SK-N-SH (cell line): ENCODE data around the gene FBXL7. TPM values are rescaled to one million over a fixed set of nuclear protein-coding genes. Genes with fewer than 3 reads are reported as not detected.

Experiments
- CTCF ChIA-PET: fragments of 300-600, 350-600 bp; formaldehyde crosslinking; extraction: SDS; loops from one replicate; lab custom pipeline; 2021; lab: Yijun Ruan, JAX
- POLR2A ChIA-PET: fragments of 350-600 bp; sonication (Branson Sonifier 250); formaldehyde crosslinking; extraction: SDS; loops from one replicate; lab custom pipeline; 2020; ENCODE audit warnings: antibody characterized with exemption, inconsistent platforms; lab: Yijun Ruan, JAX
- DNase-seq: peaks from one replicate; pipeline ENCODE4 v3.0.0; 2012
- H2AFZ ChIP-seq: fragments of 200-600 bp; sonication (generic); 2 replicates; pipeline ENCODE4 v1.8.1; 2016; ENCODE audit warnings: antibody characterized with exemption, mild to moderate bottlenecking, low read depth
- H3F3A ChIP-seq: fragments of 200-600 bp; sonication (generic); replicated peaks from 2 replicates; pipeline ENCODE3; 2016; ENCODE audit warnings: antibody characterized with exemption, mild to moderate bottlenecking; ENCODE audit not compliant: insufficient read depth
- H3K27ac ChIP-seq, 2 experiments: fragments of 200-500 bp in 1 of 2; fragments of 200-600 bp in 1 of 2; sonication (Bioruptor generic) in 1 of 2; sonication (generic), shearing (Covaris generic) in 1 of 2; 2 replicates each; pipeline versions ENCODE4 v1.5.1 to v1.6.1; 2014 to 2016; ENCODE audit warnings: low read depth in 2 of 2, inconsistent platforms in 1 of 2, low read length in 1 of 2, mild to moderate bottlenecking in 1 of 2, mixed read lengths in 1 of 2
- H3K27me3 ChIP-seq: fragments of 200-600 bp; sonication (generic), shearing (Covaris generic); 2 replicates; pipeline ENCODE4 v1.6.1; 2016; ENCODE audit warnings: mixed run types; ENCODE audit not compliant: insufficient read depth
- H3K36me3 ChIP-seq, 2 experiments: fragments of 200-500 bp in 1 of 2; fragments of 200-600 bp in 1 of 2; sonication (Bioruptor generic) in 1 of 2; sonication (generic) in 1 of 2; replicated peaks in 1 of 2; 2 replicates each; pipeline versions ENCODE3 to v1.5.1; 2014 to 2016; ENCODE audit warnings: low read length in 1 of 2, mild to moderate bottlenecking in 1 of 2; ENCODE audit not compliant: insufficient read depth in 2 of 2, control insufficient read depth in 1 of 2
- H3K4me1 ChIP-seq, 2 experiments: fragments of 200-500 bp in 1 of 2; fragments of 200-600 bp in 1 of 2; sonication (Bioruptor generic) in 1 of 2; sonication (generic), shearing (Covaris generic) in 1 of 2; 2 replicates each; pipeline versions ENCODE4 v1.5.1 to v1.6.1; 2014 to 2016; ENCODE audit warnings: low read depth in 1 of 2, low read length in 1 of 2, mixed run types in 1 of 2; ENCODE audit not compliant: insufficient read depth in 2 of 2, control insufficient read depth in 1 of 2
- H3K4me2 ChIP-seq: fragments of 200-600 bp; sonication (generic), shearing (Covaris generic); 2 replicates; pipeline ENCODE4 v1.6.1; 2017; ENCODE audit warnings: mixed run types
- H3K4me3 ChIP-seq, 2 experiments: fragments of 200-500 bp in 1 of 2; fragments of 200-600 bp in 1 of 2; sonication (Bioruptor generic) in 1 of 2; sonication (generic), shearing (Covaris generic) in 1 of 2; 2 replicates each; pipeline versions ENCODE4 v1.5.1 to v1.8.1; 2014 to 2016; ENCODE audit warnings: low read depth in 2 of 2, inconsistent platforms in 1 of 2, low read length in 1 of 2, mild to moderate bottlenecking in 1 of 2, mixed read lengths in 1 of 2, moderate library complexity in 1 of 2
- H3K79me2 ChIP-seq: fragments of 200-600 bp; sonication (generic); 2 replicates; pipeline ENCODE4 v1.8.1; 2017; ENCODE audit warnings: mild to moderate bottlenecking; ENCODE audit not compliant: insufficient read depth
- H3K9ac ChIP-seq: fragments of 200-600 bp; sonication (generic); 2 replicates; pipeline ENCODE4 v1.6.1; 2017; ENCODE audit warnings: mixed run types
- H3K9me2 ChIP-seq: fragments of 200-600 bp; sonication (generic); 2 replicates; pipeline ENCODE4 v1.6.1; 2017; ENCODE audit warnings: mixed run types
- H3K9me3 ChIP-seq: fragments of 200-600 bp; sonication (generic); 2 replicates; pipeline ENCODE4 v1.6.1; 2017; ENCODE audit warnings: mixed run types, mild to moderate bottlenecking, moderate library complexity
- H4K20me1 ChIP-seq: fragments of 200-600 bp; sonication (generic); 2 replicates; pipeline ENCODE4 v1.6.1; 2017; ENCODE audit warnings: mild to moderate bottlenecking, mixed run types; ENCODE audit not compliant: insufficient read depth
- CHD2 ChIP-seq: fragments of 150-350 bp; IDR thresholded peaks from 2 replicates; pipeline ENCODE4 v1.6.1; 2018; ENCODE audit warnings: low read length; ENCODE audit not compliant: partially characterized antibody
- EZH2phosphoT487 ChIP-seq: fragments of 200-600 bp; sonication (generic); IDR thresholded peaks from 2 replicates; pipeline ENCODE4 v1.6.1; 2017; ENCODE audit warnings: low read depth, mixed run types, mild to moderate bottlenecking, antibody characterized with exemption, moderate library complexity, borderline replicate concordance
- FOSL2 ChIP-seq: IDR thresholded peaks from 2 replicates; pipeline ENCODE4 v1.4.0; 2012; ENCODE audit warnings: low read depth, mild to moderate bottlenecking, moderate library complexity, borderline replicate concordance
- FOXJ3 ChIP-seq: sonication (generic); formaldehyde crosslinking; IDR thresholded peaks from 2 replicates; pipeline ENCODE4 v1.5.1; 2020; ENCODE audit warnings: mild to moderate bottlenecking, missing genetic modification reagents
- FOXM1 ChIP-seq: IDR thresholded peaks from 2 replicates; pipeline ENCODE4 v1.4.0; 2012; ENCODE audit warnings: low read depth, mild to moderate bottlenecking
- GATA2 ChIP-seq: sonication (generic); formaldehyde crosslinking; IDR thresholded peaks from 2 replicates; pipeline ENCODE4 v1.5.0; 2020; ENCODE audit warnings: mild to moderate bottlenecking, missing genetic modification reagents
- IRF3 ChIP-seq: fragments of 150-350 bp; IDR thresholded peaks from 2 replicates; pipeline ENCODE4 v1.6.1; 2016; ENCODE audit warnings: mild to moderate bottlenecking, low read depth, low read length
- MXI1 ChIP-seq: IDR thresholded peaks from 2 replicates; pipeline ENCODE4 v1.6.1; 2012; ENCODE audit warnings: mild to moderate bottlenecking, low read depth, low read length, improper control_type of control experiment
- PBX3 ChIP-seq: IDR thresholded peaks from 2 replicates; pipeline ENCODE4; 2012
- POLR2AphosphoS5 ChIP-seq: IDR thresholded peaks from 2 replicates; pipeline ENCODE4 v1.6.1; 2012; ENCODE audit warnings: low read depth, low read length
- RAD21 ChIP-seq: IDR thresholded peaks from 2 replicates; pipeline ENCODE4 v1.6.1; 2012; ENCODE audit warnings: mild to moderate bottlenecking, low read length
- RXRA ChIP-seq: IDR thresholded peaks from 2 replicates; pipeline ENCODE4 v1.4.0; 2012; ENCODE audit warnings: low read depth, mild to moderate bottlenecking, borderline replicate concordance
- SIN3A ChIP-seq: IDR thresholded peaks from 2 replicates; pipeline ENCODE4 v1.6.1; 2012; ENCODE audit warnings: low read depth, mild to moderate bottlenecking, low read length, moderate library complexity, borderline replicate concordance
- SMC3 ChIP-seq: IDR thresholded peaks from 2 replicates; pipeline ENCODE4 v1.6.1; 2012; ENCODE audit warnings: low read depth, low read length, improper control_type of control experiment
- USF2 ChIP-seq: fragments of 150-350 bp; IDR thresholded peaks from 2 replicates; pipeline ENCODE4 v1.6.1; 2017; ENCODE audit warnings: antibody characterized with exemption, low read length, low read depth, borderline replicate concordance
- YY1 ChIP-seq: IDR thresholded peaks from 2 replicates; pipeline ENCODE4 v1.4.0; 2012; ENCODE audit warnings: low read depth, mild to moderate bottlenecking
- ZBTB33 ChIP-seq: IDR thresholded peaks from 2 replicates; pipeline ENCODE4 v1.4.0; 2012; ENCODE audit warnings: low read depth, borderline replicate concordance
- WGBS: methylation state at CpG from one replicate; pipeline ENCODE4 v1.1.6; 2017; ENCODE audit warnings: low lambda C conversion rate; 5-methylcytosine and 5-hydroxymethylcytosine counted together
- polyA plus RNA-seq, 3 experiments: library from polyadenylated mRNA; depleted of rRNA; stranded (reverse); fragments of >200 nt; gene quantifications; 2 replicates each; pipeline ENCODE4 v1.2.3, GENCODE V29; 2012

The FBXL7 gene
- polyA plus RNA-seq, 1 of the 3 experiments (the other 2 are of a cell fraction) = 7.0 TPM

- no peaks in the 10 kb centered on the region for H3F3A ChIP-seq
- no peak overlapping the region for H3K4me3 ChIP-seq
- no peak for DNase-seq
- H3K4me1 ChIP-seq = peaks cover 0 to 8% of the 10 kb centered on the region in 2 experiments; a peak in 2 of 4 replicates
- H3K79me2 ChIP-seq = peaks cover 4% of the 10 kb centered on the region; the same call in 1 of the 2 replicates
- H3K27ac ChIP-seq = no peak overlapping the region
- 89% methylated on average over 7 of the region's 7 CpGs for WGBS
- no peak for TF ChIP-seq SMC3
- no peak for TF ChIP-seq YY1
- no peak for TF ChIP-seq EZH2phosphoT487
- no peak for TF ChIP-seq GATA2
- no peak for TF ChIP-seq IRF3
- TF ChIP-seq FOXM1 = no peak
- TF ChIP-seq MXI1 = no peak
- TF ChIP-seq FOXJ3 (CRISPR knock-in tag) = no peak
- no peak for TF ChIP-seq RXRA
- TF ChIP-seq SIN3A = no peak
- TF ChIP-seq RAD21 = no peak
- TF ChIP-seq CHD2 = no peak
- TF ChIP-seq ZBTB33 = no peak
- no peak for TF ChIP-seq POLR2AphosphoS5
- TF ChIP-seq PBX3 = no peak
- TF ChIP-seq FOSL2 = no peak
- no peak for TF ChIP-seq USF2
- H4K20me1 ChIP-seq = no peaks in the 10 kb centered on the region; the same call in 1 of the 2 replicates
- no peaks in the 10 kb centered on the region for H3K9me2 ChIP-seq
- no peaks in the 10 kb centered on the region for H3K27me3 ChIP-seq
- no peak overlapping the region for H3K9ac ChIP-seq
- ChIA-PET CTCF (no interaction called here), POLR2A (interaction anchor here (0.6 kb wide), 1 partner anchor 93 kb away, joined by 5 read pairs; no protein-coding TSS in a partner anchor)
- no peak overlapping the region for H3K4me2 ChIP-seq
- no peaks in the 10 kb centered on the region for H3K9me3 ChIP-seq
- H2AFZ ChIP-seq = no peak overlapping the region
- H3K36me3 ChIP-seq = no peaks in the 10 kb centered on the region
Observed at GRCh38 chr5:15799612-15800011, 299.6 kb downstream of the FBXL7 start.
